HepG2 (cell line): ENCODE results near the gene CCDC158. TPM values are rescaled to one million over a fixed set of nuclear protein-coding genes. Genes with fewer than 3 reads are reported as not detected.

Source experiments
- AHR ChIP-seq: IDR thresholded peaks from 2 replicates; pipeline ENCODE4 v1.6.1; 2018; ENCODE audit warnings: missing genetic modification reagents, missing compliant biosample characterization
- ATF4 ChIP-seq, 2 experiments: fragments of 450-650 bp in 1 of 2; sonication (generic) in 1 of 2; formaldehyde crosslinking; IDR thresholded peaks; 2 replicates each; pipeline versions ENCODE4 v1.5.0 to v1.8.0; 2020 to 2022; ENCODE audit warnings: mild to moderate bottlenecking in 1 of 2, missing genetic modification reagents in 1 of 2
- BHLHE40 ChIP-seq: IDR thresholded peaks from 2 replicates; pipeline ENCODE4 v1.6.1; 2011; ENCODE audit warnings: low read length, improper control_type of control experiment
- FOXC1 ChIP-seq: sonication (generic); formaldehyde crosslinking; IDR thresholded peaks from 2 replicates; pipeline ENCODE4 v1.8.0; 2022; ENCODE audit warnings: mild to moderate bottlenecking, missing genetic modification reagents, borderline replicate concordance
- FOXP4 ChIP-seq: sonication (generic); formaldehyde crosslinking; IDR thresholded peaks from 2 replicates; pipeline ENCODE4 v1.4.0; 2020; ENCODE audit warnings: missing genetic modification reagents
- GABPB1 ChIP-seq: IDR thresholded peaks from 2 replicates; pipeline ENCODE4 v1.6.1; 2016; ENCODE audit warnings: mild to moderate bottlenecking, missing genetic modification reagents, moderate library complexity, missing compliant biosample characterization
- HIVEP1 ChIP-seq: sonication (generic); formaldehyde crosslinking; IDR thresholded peaks from 2 replicates; pipeline ENCODE4 v1.4.0; 2020; ENCODE audit warnings: mild to moderate bottlenecking, missing genetic modification reagents
- HNRNPLL ChIP-seq: fragments of 200-400 bp; formaldehyde crosslinking; IDR thresholded peaks from 2 replicates; pipeline ENCODE4 v1.6.1; 2017; ENCODE audit warnings: mild to moderate bottlenecking, low read depth, low read length; ENCODE audit not compliant: poor library complexity, severe bottlenecking
- HOMEZ ChIP-seq: IDR thresholded peaks from 2 replicates; pipeline ENCODE4 v1.6.1; 2016; ENCODE audit warnings: low read depth
- LBX2 ChIP-seq: sonication (generic); formaldehyde crosslinking; IDR thresholded peaks from 2 replicates; pipeline ENCODE4 v1.5.0; 2020; ENCODE audit warnings: missing genetic modification reagents, mild to moderate bottlenecking, borderline replicate concordance
- MAF1 ChIP-seq: sonication (generic); formaldehyde crosslinking; IDR thresholded peaks from 2 replicates; pipeline ENCODE4 v1.5.0; 2020; ENCODE audit warnings: missing genetic modification reagents, borderline replicate concordance
- MED1 ChIP-seq: sonication (generic); formaldehyde crosslinking; IDR thresholded peaks from 2 replicates; pipeline ENCODE4 v1.4.0; 2020; ENCODE audit warnings: missing genetic modification reagents
- NR2F1 ChIP-seq, 2 experiments: fragments of 450-650 bp in 1 of 2; formaldehyde crosslinking in 1 of 2; IDR thresholded peaks; 2 replicates each; pipeline versions ENCODE4 v1.5.0 to v1.6.1; 2016 to 2020; ENCODE audit warnings: mild to moderate bottlenecking in 1 of 2, missing compliant biosample characterization in 1 of 2, missing genetic modification reagents in 1 of 2, moderate library complexity in 1 of 2
- RORA ChIP-seq: sonication (generic); formaldehyde crosslinking; IDR thresholded peaks from 2 replicates; pipeline ENCODE4 v1.5.0; 2020; ENCODE audit warnings: mild to moderate bottlenecking, missing genetic modification reagents, moderate library complexity
- SNAPC2 ChIP-seq: sonication (generic); formaldehyde crosslinking; IDR thresholded peaks from 2 replicates; pipeline ENCODE4 v1.8.1; 2022; ENCODE audit warnings: mild to moderate bottlenecking, missing genetic modification reagents
- STAG1 ChIP-seq: sonication (generic); formaldehyde crosslinking; IDR thresholded peaks from 2 replicates; pipeline ENCODE4 v1.4.0; 2020; ENCODE audit warnings: missing genetic modification reagents
- ZFYVE20 ChIP-seq: sonication (generic); formaldehyde crosslinking; IDR thresholded peaks from 2 replicates; pipeline ENCODE4 v1.8.0; 2023; ENCODE audit warnings: low read depth, mild to moderate bottlenecking, moderate library complexity, missing genetic modification reagents, borderline replicate concordance
- ZNF274 ChIP-seq: sonication (generic); formaldehyde crosslinking; IDR thresholded peaks from 2 replicates; pipeline ENCODE4 v1.5.1; 2020; ENCODE audit warnings: mild to moderate bottlenecking, missing genetic modification reagents
- ZNF503 ChIP-seq: sonication (generic); formaldehyde crosslinking; IDR thresholded peaks from 2 replicates; pipeline ENCODE4 v1.4.0; 2020; ENCODE audit warnings: missing genetic modification reagents
- ZNF558 ChIP-seq: sonication (generic); formaldehyde crosslinking; IDR thresholded peaks from 2 replicates; pipeline ENCODE4 v1.9.0; 2022; ENCODE audit warnings: mild to moderate bottlenecking, missing genetic modification reagents, borderline replicate concordance
- ZNF629 ChIP-seq: sonication (generic); formaldehyde crosslinking; conservative IDR thresholded peaks from 2 replicates; pipeline ENCODE4 v1.5.0; 2020; ENCODE audit warnings: missing genetic modification reagents
- ZNF691 ChIP-seq: sonication (generic); formaldehyde crosslinking; IDR thresholded peaks from 2 replicates; pipeline ENCODE4 v1.4.0; 2020; ENCODE audit warnings: missing genetic modification reagents, low read depth, mild to moderate bottlenecking, borderline replicate concordance
- polyA plus RNA-seq, 8 experiments: library from polyadenylated mRNA; depleted of rRNA in 3 of 8; stranded (reverse) in 7 of 8; unstranded in 1 of 8; fragments of >200 nt; fragmentation: Illumina TruSeq in 4 of 8; extraction: Trizol in 4 of 8; gene quantifications; 2 replicates each; pipeline versions ENCODE4 v1.2.1 to v1.2.3, GENCODE V29; 2011 to 2016; ENCODE audit warnings: low read depth in 4 of 8, missing spikeins in 1 of 8, mixed read lengths in 1 of 8; ENCODE audit not compliant: insufficient read depth in 1 of 8
- total RNA-seq, 5 experiments: library from RNA; depleted of rRNA; stranded (reverse); fragments of >200 nt; fragmentation: Illumina TruSeq; extraction: Trizol; gene quantifications; 2 replicates each; pipeline ENCODE4 v1.2.3, GENCODE V29; 2016; ENCODE audit warnings: low read depth in 1 of 5

Gene CCDC158
- total and polyA plus RNA-seq, 2 of the 13 experiments (the other 11 are each of a cell fraction or from before 2014, with no cell fraction given): not detected

GRCh38 chr4:76275486-76276124 lies 145.3 kb downstream of the CCDC158 start (continued):
- 0 out of 2 replicates have a peak, but pooled peaks have one; percentile 26 for TF ChIP-seq BHLHE40
- TF ChIP-seq STAG1 (CRISPR knock-in tag): no peak
- no peak for TF ChIP-seq ZNF503
- no peak for TF ChIP-seq HNRNPLL
- no peak for TF ChIP-seq ZNF558
- peak; percentile 25; the same call in 1 of the 2 replicates for TF ChIP-seq GABPB1 (CRISPR knock-in tag)
- TF ChIP-seq ATF4 (CRISPR knock-in tag; IDR thresholded peaks at IDR 0.05): peak in 1 of 2 experiments; percentile 63; a peak in 2 of 4 replicates
- peak in 1 of 2 experiments; percentile 37; a peak in 1 of 4 replicates for TF ChIP-seq NR2F1 (CRISPR knock-in tag; IDR thresholded peaks at IDR 0.05)
- TF ChIP-seq FOXC1 (CRISPR knock-in tag): no peak
- no peak for TF ChIP-seq SNAPC2 (CRISPR knock-in tag)
- no peak for TF ChIP-seq RORA (CRISPR knock-in tag)
- no peak for TF ChIP-seq MAF1
- no peak for TF ChIP-seq AHR
- TF ChIP-seq HOMEZ (CRISPR knock-in tag): peak; percentile 53; the same call in 1 of the 2 replicates
- no peak for TF ChIP-seq ZNF274 (CRISPR knock-in tag)
- TF ChIP-seq LBX2: no peak
- TF ChIP-seq ZNF629 (CRISPR knock-in tag): no peak
- no peak for TF ChIP-seq ZNF691 (CRISPR knock-in tag)
- no peak for TF ChIP-seq HIVEP1 (CRISPR knock-in tag)
- peak; percentile 86 for TF ChIP-seq MED1 (CRISPR knock-in tag)
- peak; percentile 86 for TF ChIP-seq FOXP4 (CRISPR knock-in tag)
- no peak for TF ChIP-seq ZFYVE20 (CRISPR knock-in tag)
